ENCODE data around the gene ADGRL3. TPM values are rescaled to one million over a fixed set of nuclear protein-coding genes. Genes with fewer than 3 reads are reported as not detected.
"Not testable (repeated sequence)": the region's sequence is repeated elsewhere in the genome, so short reads cannot be mapped to it uniquely, and the experiment has no call there.

Gene ADGRL3
- total RNA-seq, 1 donor from 2014 or later = not detected

DNA sequence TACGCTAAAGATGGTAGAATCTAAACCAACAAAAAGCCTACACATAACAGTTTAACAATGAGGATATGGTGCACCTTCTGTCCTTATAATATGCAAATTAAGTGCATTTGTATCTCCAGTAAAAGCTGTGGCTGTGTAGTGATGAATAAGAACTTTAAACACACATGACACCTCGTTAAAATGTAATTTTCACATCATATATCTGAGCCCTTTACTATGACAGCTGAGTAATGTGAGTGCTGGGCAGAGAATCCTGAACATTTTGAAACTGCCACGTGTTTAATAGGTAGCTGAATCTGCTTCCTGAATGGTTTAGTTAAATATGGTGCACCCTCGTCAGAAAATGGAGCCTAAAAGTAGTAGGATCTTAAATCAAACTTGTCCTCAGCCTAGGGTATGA is 540.8 kb downstream of the ADGRL3 start:
- intact Hi-C loops (cut with micrococcal nuclease) = no loop called here

DNA sequence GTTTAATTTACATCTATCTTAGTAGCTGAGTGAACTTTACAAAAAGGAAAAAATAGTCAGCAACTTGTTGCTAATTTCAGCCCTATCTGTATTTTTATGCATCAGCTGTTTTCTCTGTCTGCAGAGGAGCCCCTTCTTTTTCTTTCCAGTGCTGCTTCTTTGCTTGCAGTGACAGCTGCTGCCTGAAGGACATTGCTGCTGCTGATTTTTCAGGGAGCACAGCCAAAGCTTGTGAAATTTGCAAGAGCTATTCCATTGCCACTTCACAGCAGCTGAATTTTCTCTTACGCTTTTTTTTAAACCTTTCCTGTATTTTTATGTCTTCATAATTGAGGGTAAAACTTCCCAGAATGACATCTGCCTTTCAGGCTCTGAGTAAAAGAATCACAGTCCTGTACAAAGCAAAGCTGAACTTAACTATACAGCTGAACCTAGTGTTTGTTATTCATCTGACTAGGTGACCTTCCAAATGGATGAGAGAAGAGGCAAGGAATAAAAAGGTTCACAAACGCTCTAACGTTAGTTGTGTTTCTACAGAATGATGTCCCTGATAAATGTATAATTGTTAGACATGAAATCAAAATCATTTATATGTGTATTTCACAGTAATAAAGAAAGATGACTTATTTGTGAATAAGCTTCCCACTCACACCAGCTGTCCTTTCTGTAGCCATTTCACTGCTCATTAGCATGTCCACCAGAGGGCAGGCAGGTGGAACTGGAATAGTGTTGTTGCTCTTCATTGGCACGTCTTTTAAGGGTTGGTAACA is 541.4 kb downstream of the ADGRL3 start:
- intact Hi-C loops (cut with micrococcal nuclease) = no loop called here

GRCh38 chr4:61750810-61751209 is 550.7 kb downstream of the ADGRL3 start:
- intact Hi-C loops (cut with micrococcal nuclease) = no loop called here

GRCh38 chr4:61752617-61753016 is 552.5 kb downstream of the ADGRL3 start:
- intact Hi-C loops (cut with micrococcal nuclease) = no loop called here

GRCh38 chr4:61753739-61754138 is 553.6 kb downstream of the ADGRL3 start:
- intact Hi-C loops (cut with micrococcal nuclease) = no loop called here

DNA sequence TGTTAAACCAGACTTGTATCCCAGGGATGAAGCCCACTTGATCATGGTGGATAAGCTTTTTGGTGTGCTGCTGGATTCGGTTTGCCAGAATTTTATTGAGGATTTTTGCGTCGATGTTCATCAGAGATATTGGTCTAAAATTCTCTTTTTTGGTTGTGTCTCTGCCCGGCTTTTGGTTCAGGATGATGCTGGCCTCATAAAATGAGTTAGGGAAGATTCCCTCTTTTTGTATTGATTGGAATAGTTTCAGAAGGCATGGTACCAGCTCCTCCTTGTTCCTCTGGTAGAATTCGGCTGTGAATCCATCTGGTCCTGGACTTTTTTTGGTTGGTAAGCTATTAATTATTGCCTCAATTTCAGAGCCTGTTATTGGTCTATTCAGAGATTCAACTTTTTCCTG is 556.8 kb downstream of the ADGRL3 start:
- intact Hi-C loops (cut with micrococcal nuclease) = not testable (repeated sequence)

DNA sequence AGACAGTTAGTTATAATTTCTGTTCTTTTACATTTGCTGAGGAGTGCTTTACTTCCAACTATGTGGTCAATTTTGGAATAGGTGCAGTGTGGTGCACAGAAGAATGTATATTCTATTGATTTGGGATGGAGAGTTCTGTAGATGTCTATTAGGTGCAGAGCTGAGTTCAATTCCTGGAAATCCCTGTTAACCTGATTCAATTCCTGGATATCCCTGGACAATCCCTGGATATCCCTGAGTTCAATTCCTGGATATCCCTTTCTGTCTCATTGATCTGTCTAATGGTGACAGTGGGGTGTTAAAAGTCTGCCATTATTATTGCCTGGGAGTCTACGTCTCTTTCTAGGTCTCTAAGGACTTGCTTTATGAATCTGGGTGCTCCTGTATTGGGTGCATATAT is 557.9 kb downstream of the ADGRL3 start:
- intact Hi-C loops (cut with micrococcal nuclease) = not testable (repeated sequence)

DNA sequence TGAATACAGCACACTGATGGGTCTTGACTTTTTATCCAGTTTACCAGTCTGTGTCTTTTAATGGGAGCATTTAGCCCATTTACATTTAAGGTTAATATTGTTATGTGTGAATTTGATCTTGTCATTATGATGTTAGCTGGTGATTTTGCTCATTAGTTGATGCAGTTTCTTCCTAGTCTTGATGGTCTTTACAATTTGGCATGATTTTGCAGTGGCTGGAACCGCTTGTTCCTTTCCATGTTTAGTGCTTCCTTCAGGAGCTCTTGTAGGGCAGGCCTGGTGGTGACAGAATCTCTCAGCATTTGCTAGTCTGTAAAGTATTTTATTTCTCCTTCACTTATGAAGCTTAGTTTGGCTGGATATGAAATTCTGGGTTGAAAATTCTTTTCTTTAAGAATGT is 558.5 kb downstream of the ADGRL3 start:
- intact Hi-C loops (cut with micrococcal nuclease) = not testable (repeated sequence)

DNA sequence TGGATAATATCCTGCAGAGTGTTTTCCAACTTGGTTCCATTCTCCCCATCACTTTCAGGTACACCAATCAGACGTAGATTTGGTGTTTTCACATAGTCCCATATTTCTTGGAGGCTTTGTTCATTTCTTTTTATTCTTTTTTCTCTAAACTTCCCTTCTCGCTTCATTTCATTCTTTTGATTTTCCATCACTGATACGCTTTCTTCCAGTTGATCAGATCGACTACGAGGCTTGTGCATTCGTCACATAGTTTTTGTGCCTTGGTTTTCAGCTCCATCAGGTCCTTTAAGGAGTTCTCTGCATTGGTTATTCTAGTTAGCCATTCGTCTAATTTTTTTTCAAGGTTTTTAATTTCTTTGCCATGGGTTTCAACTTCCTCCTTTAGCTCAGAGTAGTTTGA is 559.1 kb downstream of the ADGRL3 start:
- intact Hi-C loops (cut with micrococcal nuclease) = not testable (repeated sequence)

GRCh38 chr4:61759885-61760284 is 559.8 kb downstream of the ADGRL3 start:
- intact Hi-C loops (cut with micrococcal nuclease) = not testable (repeated sequence)

DNA sequence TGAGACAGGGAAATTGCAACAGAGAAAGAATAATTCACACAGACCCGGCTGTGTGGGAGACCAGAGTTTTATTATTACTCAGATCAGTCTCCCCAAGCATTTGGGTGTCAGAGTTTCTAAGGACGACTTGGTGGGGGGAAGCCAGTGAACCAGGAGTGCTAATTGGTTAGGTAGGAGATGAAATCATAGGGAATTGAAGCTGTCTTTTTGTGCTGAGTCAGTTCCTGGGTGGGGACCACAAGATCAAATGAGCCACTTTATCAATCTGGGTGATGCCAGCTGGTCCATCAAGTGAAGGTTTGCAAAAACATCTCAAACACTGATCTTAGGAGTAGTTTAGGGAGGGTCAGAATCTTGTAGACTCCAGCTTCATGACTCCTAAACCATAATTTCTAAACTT is 560.7 kb downstream of the ADGRL3 start:
- intact Hi-C loops (cut with micrococcal nuclease) = no loop called here

DNA sequence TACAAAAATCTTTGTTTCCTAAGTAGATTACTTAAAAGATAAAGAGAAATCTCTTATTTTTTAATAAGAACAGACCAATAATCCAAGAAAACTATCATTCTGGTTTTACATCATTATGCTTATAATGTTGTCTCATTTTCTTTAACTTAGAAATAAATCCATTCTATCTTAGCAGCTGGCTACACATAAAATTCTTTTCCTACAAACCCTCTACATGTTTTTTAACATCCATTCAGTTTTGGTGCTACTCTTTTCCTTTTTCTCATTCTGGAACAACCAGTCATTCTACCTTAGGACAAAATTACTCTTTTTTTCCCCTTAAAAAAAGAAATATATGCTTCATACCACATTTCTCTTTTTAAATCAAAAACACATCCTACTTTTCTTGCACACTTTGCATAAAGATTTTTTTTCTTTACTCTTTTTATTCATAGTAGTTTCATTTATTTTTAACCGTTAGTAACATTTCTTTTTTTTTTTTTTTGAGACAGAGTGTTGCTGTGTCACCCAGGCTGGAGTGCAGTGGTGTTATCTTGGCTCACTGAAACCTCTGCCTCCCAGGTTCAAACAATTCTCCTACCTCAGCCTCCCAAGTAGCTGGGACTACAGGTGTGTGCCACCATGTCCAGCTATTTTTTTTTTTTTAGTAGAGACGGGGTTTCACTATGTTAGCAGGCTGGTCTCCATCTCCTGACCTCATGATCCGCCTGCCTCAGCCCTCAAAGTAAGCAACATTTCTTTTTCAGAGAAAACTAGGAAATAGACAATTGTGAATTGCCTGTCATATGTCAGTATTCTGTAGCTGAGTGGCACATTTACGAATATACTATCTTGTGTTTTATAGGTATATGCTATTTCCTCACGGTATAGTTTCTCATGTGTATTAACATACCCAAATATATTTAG is 562.8 kb downstream of the ADGRL3 start:
- intact Hi-C loops (cut with micrococcal nuclease) = no loop called here

DNA sequence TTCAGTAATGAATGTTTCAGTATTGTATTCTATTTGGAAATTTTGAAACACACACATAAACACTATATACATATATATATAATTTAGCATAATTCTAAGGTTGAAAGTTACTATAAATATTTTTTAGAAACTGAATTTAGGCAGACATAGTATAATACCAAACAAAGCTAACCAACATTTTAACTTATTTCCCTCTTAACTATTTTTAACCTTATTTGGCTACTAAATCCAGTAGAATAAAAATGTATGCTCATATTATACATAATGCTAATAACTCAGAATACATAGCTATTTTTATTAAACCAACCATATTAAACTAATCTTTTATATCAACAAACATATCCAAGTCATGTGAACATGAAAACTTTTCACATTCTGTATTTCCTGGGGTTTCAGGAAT is 563.6 kb downstream of the ADGRL3 start:
- intact Hi-C loops (cut with micrococcal nuclease) = no loop called here

DNA sequence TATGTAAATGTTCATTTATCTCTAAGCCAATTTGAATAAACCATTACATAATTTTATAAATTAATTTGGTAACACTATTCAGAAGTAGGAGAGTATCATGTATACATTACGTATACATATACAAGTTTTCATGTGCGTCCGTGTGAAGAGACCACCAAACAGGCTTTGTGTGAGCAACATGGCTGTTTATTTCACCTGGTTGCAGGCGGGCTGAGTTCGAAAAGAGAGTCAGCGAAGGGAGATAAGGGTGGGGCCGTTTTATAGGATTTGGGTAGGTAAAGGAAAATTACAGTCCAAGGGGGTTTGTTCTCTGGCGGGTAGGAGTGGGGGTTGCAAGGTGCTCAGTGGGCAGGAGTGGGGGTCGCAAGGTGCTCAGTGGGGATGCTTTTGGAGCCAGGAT is 564.0 kb downstream of the ADGRL3 start:
- intact Hi-C loops (cut with micrococcal nuclease) = not testable (repeated sequence)

GRCh38 chr4:61769444-61770167 is 569.5 kb downstream of the ADGRL3 start:
- intact Hi-C loops (cut with micrococcal nuclease) = not testable (repeated sequence)

DNA sequence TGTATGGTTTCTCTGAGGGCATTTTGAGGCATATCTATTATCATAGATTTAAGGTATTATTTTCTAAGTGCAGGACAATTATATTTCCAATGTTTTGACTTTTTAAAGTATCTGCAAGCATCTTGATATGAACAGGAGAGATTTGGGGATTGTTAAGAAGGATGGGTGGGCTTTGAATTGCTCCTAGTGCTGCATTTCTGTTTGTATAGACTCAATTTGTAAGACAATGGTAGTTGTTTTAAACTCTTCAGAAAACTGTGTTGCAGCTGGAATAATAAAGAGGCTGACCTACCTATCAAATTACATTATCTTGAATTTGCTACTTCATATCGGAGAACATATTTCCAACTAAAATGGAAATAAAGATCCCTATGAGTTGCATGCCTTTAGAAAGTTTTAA is 570.3 kb downstream of the ADGRL3 start:
- intact Hi-C loops (cut with micrococcal nuclease) = no loop called here

- intact Hi-C loops (cut with micrococcal nuclease) = no loop called here
Observed at GRCh38 chr4:61771056-61771455, 570.9 kb downstream of the ADGRL3 start.

DNA sequence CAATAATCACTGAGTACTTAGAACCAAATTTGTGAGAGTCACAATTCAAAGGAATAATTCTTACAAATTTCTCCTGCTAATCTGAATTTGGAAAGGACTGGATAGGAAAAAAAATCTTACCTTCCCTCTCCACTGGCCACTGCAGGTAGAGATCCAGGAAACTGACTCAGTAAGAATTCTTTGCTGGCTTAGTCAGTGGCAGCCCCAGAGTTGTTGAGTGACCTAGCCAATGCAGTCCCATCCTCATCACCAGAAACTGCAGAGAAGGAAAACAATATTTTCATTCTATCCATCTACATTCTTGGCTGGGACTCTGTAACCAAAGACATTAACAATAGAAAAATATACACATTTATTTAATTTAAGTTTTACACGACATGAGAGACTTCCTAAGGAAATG is 572.0 kb downstream of the ADGRL3 start:
- intact Hi-C loops (cut with micrococcal nuclease) = no loop called here

GRCh38 chr4:61773655-61774245 is 573.6 kb downstream of the ADGRL3 start:
- intact Hi-C loops (cut with micrococcal nuclease) = no loop called here

DNA sequence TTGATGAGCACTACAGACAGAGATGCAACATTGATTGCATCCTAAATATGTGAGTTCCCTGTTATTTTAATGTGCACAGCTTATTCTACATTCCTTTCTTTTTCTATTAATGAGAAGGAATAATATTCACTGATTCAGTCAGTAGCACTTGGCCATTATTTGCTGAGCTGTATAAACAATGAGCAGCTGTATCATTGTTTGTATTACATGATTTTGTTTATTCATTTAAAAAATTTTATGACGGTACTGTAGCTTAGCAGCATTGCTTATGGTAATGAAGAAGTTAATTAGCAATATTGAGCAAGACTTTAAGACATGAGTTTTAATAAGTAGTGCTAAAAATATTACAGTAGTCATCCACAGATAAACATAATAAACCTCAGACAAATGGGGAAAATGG is 582.0 kb downstream of the ADGRL3 start:
- intact Hi-C loops (cut with micrococcal nuclease) = no loop called here

GRCh38 chr4:61783050-61783449 is 582.9 kb downstream of the ADGRL3 start:
- intact Hi-C loops (cut with micrococcal nuclease) = no loop called here

Data from T-helper 2 cell treated with Interferon-gamma antibody and Interleukin-4, amounts not matched to agents 100 ng/mL and 5 ng/mL, for 36 hours (primary cell).